Keratinocyte (primary cell): ENCODE results near the gene GSTCD. TPM values are rescaled to one million over a fixed set of nuclear protein-coding genes. Genes with fewer than 3 reads are reported as not detected.

ENCODE experiments used
- DNase-seq: peaks from one replicate; pipeline ENCODE4 v3.0.0-alpha.2; 2011; ENCODE audit warnings: low read depth, missing footprints, low spot score
- FAIRE-seq: peaks from 2 replicates; lab custom pipeline; 2011; peaks lifted over from hg19 to GRCh38; lab: Jason Lieb, UNC
- H2AFZ ChIP-seq: 2 replicates; pipeline ENCODE4 v1.6.0; 2012; ENCODE audit warnings: low read length, control low read depth, inconsistent platforms; ENCODE audit not compliant: control insufficient read depth
- H3K27ac ChIP-seq: 2 replicates; pipeline ENCODE4 v1.5.1; 2011; ENCODE audit warnings: low read length; ENCODE audit not compliant: control insufficient read depth, insufficient read depth
- H3K27me3 ChIP-seq: 3 replicates; pipeline ENCODE4 v1.6.0; 2011; ENCODE audit warnings: low read length; ENCODE audit not compliant: control insufficient read depth, insufficient read depth; ENCODE audit errors: extremely low read depth
- H3K36me3 ChIP-seq, 2 experiments: 2 replicates in 1 of 2; 3 replicates in 1 of 2; pipeline ENCODE4 v1.5.1; 2011; ENCODE audit warnings: low read length in 2 of 2, mild to moderate bottlenecking in 1 of 2; ENCODE audit not compliant: control insufficient read depth in 2 of 2, insufficient read depth in 2 of 2; ENCODE audit errors: extremely low read depth in 1 of 2
- H3K4me1 ChIP-seq: 3 replicates; pipeline ENCODE4 v1.5.1; 2011; ENCODE audit warnings: low read length; ENCODE audit not compliant: control insufficient read depth, insufficient read depth; ENCODE audit errors: extremely low read depth
- H3K4me2 ChIP-seq: 3 replicates; pipeline ENCODE4 v1.6.0; 2011; ENCODE audit warnings: low read depth, low read length; ENCODE audit not compliant: control insufficient read depth, insufficient read depth; ENCODE audit errors: extremely low read depth
- H3K4me3 ChIP-seq, 3 experiments: fragments of 200-600 bp in 1 of 3; sonication (generic) in 1 of 3; 2 replicates in 2 of 3; 3 replicates in 1 of 3; pipeline ENCODE4 v1.5.1; 2011 to 2016; ENCODE audit warnings: low read length in 3 of 3, mild to moderate bottlenecking in 3 of 3, control low read depth in 2 of 3, inconsistent platforms in 1 of 3, low read depth in 1 of 3, mixed read lengths in 1 of 3, mixed run types in 1 of 3, moderate library complexity in 1 of 3; ENCODE audit not compliant: control insufficient read depth in 2 of 3, insufficient read depth in 2 of 3; ENCODE audit errors: extremely low read depth in 1 of 3
- H3K79me2 ChIP-seq: 2 replicates; pipeline ENCODE4 v1.6.0; 2012; ENCODE audit warnings: low read length; ENCODE audit not compliant: control insufficient read depth, insufficient read depth
- H3K9ac ChIP-seq: 3 replicates; pipeline ENCODE4 v1.6.0; 2011; ENCODE audit warnings: low read length; ENCODE audit not compliant: control insufficient read depth, insufficient read depth; ENCODE audit errors: extremely low read depth
- H3K9me1 ChIP-seq: 3 replicates; pipeline ENCODE4 v1.6.0; 2011; ENCODE audit warnings: low read length; ENCODE audit not compliant: control insufficient read depth, insufficient read depth; ENCODE audit errors: extremely low read depth
- H3K9me3 ChIP-seq: 2 replicates; pipeline ENCODE4 v1.5.1; 2012; ENCODE audit warnings: low read depth, low read length; ENCODE audit not compliant: control insufficient read depth
- H4K20me1 ChIP-seq: 3 replicates; pipeline ENCODE4 v1.6.0; 2011; ENCODE audit warnings: low read length; ENCODE audit not compliant: control insufficient read depth, insufficient read depth; ENCODE audit errors: extremely low read depth
- EZH2 ChIP-seq: IDR thresholded peaks from one replicate; pipeline ENCODE4 v1.6.1; 2012; ENCODE audit warnings: inconsistent platforms, mild to moderate bottlenecking, low read length, moderate library complexity
- dilution Hi-C: fragments of 300-500 bp; cut with MboI; formaldehyde crosslinking; loops from one replicate; pipeline ENCODE4 v1.7.0; 2020; ENCODE audit warnings: low sequenced_read_pairs; ENCODE audit not compliant: extremely low pct_ligation_motif_present
- polyA plus RNA-seq, 5 experiments: library from polyadenylated mRNA; depleted of rRNA in 3 of 5; stranded (reverse) in 3 of 5; stranded (forward) in 1 of 5; unstranded in 1 of 5; fragments of >200 nt; gene quantifications; 1 replicate in 1 of 5; 2 replicates in 3 of 5; 3 replicates in 1 of 5; pipeline versions ENCODE4 v1.2.1 to v1.2.3, GENCODE V29; 2011 to 2012; ENCODE audit warnings: missing spikeins in 2 of 5, low read depth in 1 of 5, low replicate concordance in 1 of 5
- TF ChIP-seq, protein P1 (sequence below), 3 experiments: IDR thresholded peaks in 1 of 3; conservative IDR thresholded peaks in 1 of 3; optimal IDR thresholded peaks in 1 of 3; 2 replicates in 2 of 3; 3 replicates in 1 of 3; pipeline versions ENCODE3 to v1.5.1; 2011; ENCODE audit warnings: low read length in 3 of 3, mild to moderate bottlenecking in 3 of 3, moderate library complexity in 2 of 3, control low read depth in 1 of 3, inconsistent platforms in 1 of 3; ENCODE audit not compliant: insufficient read depth in 2 of 3; ENCODE audit errors: extremely low read depth in 1 of 3

Gene GSTCD
- polyA plus RNA-seq, 1 donor (not counting 4 experiments of a cell fraction or from before 2014, with no cell fraction given), result 23.2 TPM

DNA sequence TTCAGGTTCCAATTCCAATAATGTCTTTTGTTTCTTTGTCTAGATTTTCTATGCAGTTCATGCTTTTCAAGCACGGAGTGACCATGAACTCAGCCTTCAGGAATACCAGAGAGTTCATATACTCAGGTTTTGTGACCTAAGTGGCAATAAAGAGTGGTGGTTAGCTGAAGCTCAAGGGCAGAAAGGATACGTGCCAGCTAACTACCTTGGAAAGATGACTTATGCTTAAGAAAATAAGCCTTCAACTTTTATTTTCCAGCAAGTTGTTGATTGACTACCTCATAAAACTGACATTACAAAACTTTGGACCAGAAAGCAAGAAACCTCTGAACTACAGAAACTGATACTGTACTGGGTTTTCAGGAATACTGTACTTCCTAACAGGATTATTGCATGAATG, 30.9 kb upstream of the GSTCD start:
- Histone ChIP-seq H3K36me3 (peaks cover 0 to 2% of the 10 kb centered on the region in 2 experiments), H2AFZ (no peak overlapping the region), H3K4me3 (no peak overlapping the region), H4K20me1 (no peaks in the 10 kb centered on the region), H3K27ac (no peak overlapping the region), H3K4me1 (peaks cover under 1% of the 10 kb centered on the region), H3K9me1 (no peaks in the 10 kb centered on the region), H3K9me3 (no peaks in the 10 kb centered on the region), H3K4me2 (no peak overlapping the region), H3K27me3 (no peaks in the 10 kb centered on the region), H3K9ac (no peak overlapping the region), H3K79me2 (no peaks in the 10 kb centered on the region)
- FAIRE-seq, result no peak
- no peak for DNase-seq
- dilution Hi-C loops, result no loop called here
- TF ChIP-seq, protein P1, sequence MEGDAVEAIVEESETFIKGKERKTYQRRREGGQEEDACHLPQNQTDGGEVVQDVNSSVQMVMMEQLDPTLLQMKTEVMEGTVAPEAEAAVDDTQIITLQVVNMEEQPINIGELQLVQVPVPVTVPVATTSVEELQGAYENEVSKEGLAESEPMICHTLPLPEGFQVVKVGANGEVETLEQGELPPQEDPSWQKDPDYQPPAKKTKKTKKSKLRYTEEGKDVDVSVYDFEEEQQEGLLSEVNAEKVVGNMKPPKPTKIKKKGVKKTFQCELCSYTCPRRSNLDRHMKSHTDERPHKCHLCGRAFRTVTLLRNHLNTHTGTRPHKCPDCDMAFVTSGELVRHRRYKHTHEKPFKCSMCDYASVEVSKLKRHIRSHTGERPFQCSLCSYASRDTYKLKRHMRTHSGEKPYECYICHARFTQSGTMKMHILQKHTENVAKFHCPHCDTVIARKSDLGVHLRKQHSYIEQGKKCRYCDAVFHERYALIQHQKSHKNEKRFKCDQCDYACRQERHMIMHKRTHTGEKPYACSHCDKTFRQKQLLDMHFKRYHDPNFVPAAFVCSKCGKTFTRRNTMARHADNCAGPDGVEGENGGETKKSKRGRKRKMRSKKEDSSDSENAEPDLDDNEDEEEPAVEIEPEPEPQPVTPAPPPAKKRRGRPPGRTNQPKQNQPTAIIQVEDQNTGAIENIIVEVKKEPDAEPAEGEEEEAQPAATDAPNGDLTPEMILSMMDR (optimal IDR thresholded peaks at IDR 0.05 in 1 of 3, IDR thresholded peaks at IDR 0.05 in 1 of 3, conservative IDR thresholded peaks at IDR 0.05 in 1 of 3; ENCODE audit: extremely low read depth in 1 of 3, insufficient read depth in 2 of 3, low read length in 3 of 3), result no peak
- no peak for TF ChIP-seq EZH2

DNA sequence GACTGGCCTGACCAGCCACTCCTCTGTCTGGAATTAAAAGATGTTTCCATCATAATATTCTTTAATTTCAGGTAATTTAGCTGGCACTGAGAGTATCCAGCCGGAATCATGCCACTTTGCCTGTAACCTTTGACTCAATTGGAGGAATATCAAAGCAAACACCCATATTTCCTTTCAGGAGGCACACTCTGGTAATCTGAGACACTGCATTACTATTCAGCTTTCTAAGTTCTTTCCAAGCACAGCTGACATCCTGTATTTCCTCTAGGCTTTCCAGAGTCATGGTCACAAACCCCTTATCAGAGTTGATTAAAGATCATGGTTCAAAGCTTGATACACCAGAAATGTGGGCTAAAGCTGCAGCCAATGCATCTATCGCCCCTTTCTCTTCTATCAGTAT, 29.4 kb upstream of the GSTCD start:
- Histone ChIP-seq H3K9ac (no peak overlapping the region), H3K4me1 (peaks cover 5% of the 10 kb centered on the region), H3K4me2 (no peak overlapping the region), H3K9me3 (no peaks in the 10 kb centered on the region), H3K27ac (no peak overlapping the region), H3K4me3 (no peak overlapping the region), H3K79me2 (no peaks in the 10 kb centered on the region), H3K27me3 (no peaks in the 10 kb centered on the region), H2AFZ (no peak overlapping the region), H3K9me1 (no peaks in the 10 kb centered on the region), H3K36me3 (peaks cover 0 to 5% of the 10 kb centered on the region in 2 experiments), H4K20me1 (no peaks in the 10 kb centered on the region)
- dilution Hi-C loops, result no loop called here
- no peak for FAIRE-seq
- no peak for DNase-seq
- TF ChIP-seq EZH2, result no peak
- TF ChIP-seq, protein P1 (optimal IDR thresholded peaks at IDR 0.05 in 1 of 3, IDR thresholded peaks at IDR 0.05 in 1 of 3, conservative IDR thresholded peaks at IDR 0.05 in 1 of 3; ENCODE audit: extremely low read depth in 1 of 3, insufficient read depth in 2 of 3, low read length in 3 of 3), result no peak
